Stimulated activated CD4-positive, alpha-beta T cell treated with anti-CD3 and anti-CD28 coated beads, Interleukin-1b, Interleukin-23, amount 100 ng/mL, for 48 hours (primary cell): Measurements from ENCODE around the gene LEAP2.
"Not testable (repeated sequence)": the region's sequence is repeated elsewhere in the genome, so short reads cannot be mapped to it uniquely, and the experiment has no call there.

Source experiments
- DNase-seq: peaks from one replicate; pipeline ENCODE4 v3.0.0-alpha.2; 2020

The LEAP2 gene

GRCh38 chr5:132841305-132841704, 32.2 kb upstream of the LEAP2 start:
- no peak for DNase-seq

DNA sequence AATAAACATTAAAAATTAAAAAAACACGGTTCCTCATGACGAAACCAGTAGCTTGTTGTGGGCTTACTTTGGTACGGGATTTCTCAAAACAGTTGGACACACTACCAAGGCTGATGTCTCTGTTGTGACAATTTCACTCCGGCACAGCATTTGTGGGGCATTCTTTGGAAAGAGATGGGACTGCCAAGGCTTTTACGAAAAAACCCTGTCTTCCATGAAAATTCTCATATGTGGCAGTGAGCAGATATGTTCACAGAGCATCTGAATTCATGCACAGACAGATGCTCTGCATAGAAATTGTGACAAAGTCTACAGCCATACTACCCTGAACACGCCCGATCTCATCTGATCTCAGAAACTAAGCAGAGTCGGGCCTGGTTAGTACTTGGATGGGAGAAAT, 25.2 kb upstream of the LEAP2 start:
- DNase-seq = no peak

GRCh38 chr5:132849347-132849746, 24.1 kb upstream of the LEAP2 start:
- DNase-seq = no peak

DNA sequence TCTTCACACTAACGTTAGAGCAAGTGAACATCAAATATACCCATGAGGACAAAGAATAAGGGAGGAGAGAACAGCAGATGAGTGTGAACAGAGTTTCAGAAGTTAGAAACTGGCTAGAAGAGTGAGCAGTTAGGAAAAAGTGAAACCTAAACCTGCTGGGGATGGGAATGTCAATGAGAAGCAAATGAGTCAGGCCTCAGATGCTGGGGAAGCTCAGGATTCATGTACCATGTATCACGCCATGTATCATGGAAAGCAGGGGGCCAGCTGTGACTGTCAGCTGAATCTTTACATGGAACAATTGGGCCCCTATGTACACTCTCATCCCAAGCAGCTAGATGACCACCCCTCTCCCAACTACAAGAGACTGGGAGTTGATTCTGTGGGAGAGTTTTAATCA, 23.4 kb upstream of the LEAP2 start:
- no peak for DNase-seq

DNA sequence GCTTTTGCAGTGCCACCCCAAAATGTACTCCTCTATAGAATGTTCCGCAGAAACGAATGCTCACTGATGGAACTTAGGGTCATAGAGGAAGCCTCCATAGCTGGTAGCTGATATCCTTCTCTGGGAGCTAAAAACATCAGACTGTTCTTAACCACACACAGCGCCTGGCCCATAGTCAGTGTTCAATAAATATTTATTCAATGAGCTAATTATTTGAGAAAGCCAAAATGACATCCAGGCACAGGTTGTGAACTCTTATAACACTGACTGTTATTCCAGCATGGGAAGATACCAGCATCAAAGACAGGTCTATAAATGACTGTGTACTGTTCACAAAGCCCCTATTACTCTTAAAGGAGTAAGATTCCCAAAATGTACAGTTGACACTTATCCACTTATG, 20.1 kb upstream of the LEAP2 start:
- no peak for DNase-seq

GRCh38 chr5:132853790-132854189, 19.7 kb upstream of the LEAP2 start:
- DNase-seq = no peak

- no peak for DNase-seq
Observed at GRCh38 chr5:132854301-132854700, 19.2 kb upstream of the LEAP2 start.

DNA sequence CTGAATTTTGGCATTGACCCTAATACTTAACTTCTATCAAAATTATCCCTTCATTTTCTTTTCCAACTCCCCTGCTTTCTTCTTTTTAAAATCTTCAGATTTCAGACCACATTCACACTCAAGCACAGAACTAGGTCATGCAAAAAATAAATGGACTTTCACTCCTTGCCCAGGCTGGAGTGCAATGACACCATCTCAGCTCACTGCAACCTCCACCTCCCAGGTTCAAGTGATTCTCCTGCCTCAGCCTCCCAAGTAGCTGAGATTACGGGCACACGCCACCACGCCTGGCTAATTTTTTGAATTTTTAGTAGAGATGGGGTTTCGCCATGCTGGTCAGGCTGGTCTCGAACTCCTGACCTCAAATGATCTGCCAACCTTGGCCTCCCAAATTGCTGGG, 18.5 kb upstream of the LEAP2 start:
- DNase-seq = not testable (repeated sequence)

DNA sequence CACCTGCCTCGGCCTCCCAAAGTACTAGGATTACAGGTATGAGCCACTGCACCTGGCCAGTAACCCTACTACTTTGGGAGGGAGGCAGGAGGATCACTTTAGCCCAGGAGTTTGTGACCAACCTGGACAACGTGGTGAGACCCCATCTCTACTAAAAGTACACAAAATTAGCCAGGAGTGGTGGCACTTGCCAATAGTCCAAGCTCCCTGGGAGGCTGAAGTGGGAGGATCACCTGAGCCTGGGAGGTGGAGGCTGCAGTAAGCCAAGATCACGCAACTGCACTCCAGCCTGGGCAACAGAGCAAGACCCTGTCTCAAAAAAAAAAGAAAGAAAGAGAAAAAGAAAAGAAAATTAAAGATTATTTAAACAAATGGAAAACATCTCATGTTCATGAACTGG, 17.5 kb upstream of the LEAP2 start:
- no peak for DNase-seq

DNA sequence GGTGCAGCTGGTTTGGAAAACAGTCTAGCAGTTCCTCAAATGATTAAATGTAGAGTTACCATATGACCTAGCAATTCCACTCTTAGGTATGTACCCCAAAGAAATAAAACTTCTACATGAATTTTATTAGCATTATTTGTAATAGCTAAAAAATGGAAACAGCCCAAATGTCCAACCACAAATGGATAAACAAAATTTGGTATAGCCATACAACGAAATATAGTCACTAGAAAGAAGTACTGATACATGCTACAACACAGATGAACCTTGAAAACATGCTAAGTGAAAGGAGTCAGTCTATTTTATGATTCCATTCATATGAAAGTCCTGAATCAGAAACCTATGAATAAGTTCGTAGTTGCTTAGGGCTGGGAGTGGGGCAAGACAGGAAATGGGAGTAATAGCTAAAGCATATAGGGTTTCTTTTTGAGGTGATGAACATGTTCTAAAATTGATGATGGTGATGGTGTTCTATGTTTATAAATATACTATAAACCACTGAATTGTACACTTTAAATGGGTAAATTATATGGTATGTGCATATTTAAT, 13.5 kb upstream of the LEAP2 start:
- DNase-seq = no peak

GRCh38 chr5:132860742-132861141, 12.7 kb upstream of the LEAP2 start:
- no peak for DNase-seq

DNA sequence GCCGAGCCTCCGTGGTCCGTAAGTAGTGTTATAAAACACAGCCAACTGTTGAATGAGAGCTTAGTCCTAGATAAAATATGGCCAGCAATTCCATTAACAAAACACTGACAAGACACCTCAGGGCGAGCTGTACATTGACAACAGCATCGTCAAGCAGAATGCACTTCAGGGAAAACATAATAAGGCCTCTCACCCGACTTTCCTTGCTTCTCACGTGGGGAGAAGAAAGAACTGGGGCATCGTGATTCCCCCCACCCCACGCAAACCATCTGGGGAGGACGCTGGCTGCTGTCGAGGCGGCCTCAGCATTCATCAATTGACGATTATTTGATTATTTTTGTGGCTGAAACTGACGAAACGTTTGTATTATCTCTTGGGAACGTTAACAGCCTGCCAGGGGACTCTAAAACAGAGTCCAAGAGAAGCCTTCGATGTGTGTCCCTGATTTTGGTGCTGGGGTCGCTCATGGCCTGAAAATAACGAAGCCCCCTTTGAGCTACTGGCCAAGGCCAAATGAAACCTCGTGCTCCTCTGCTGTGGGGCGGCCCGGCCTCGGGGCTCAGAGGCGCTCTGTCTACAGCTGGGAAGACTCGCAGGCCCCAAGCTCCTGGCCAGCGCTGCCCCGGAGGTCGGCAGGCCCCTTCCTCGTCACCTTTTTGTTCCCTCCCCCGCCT, 7.7 kb upstream of the LEAP2 start:
- no peak for DNase-seq

GRCh38 chr5:132866342-132867045, 7.0 kb upstream of the LEAP2 start, which contains the start of the genes GDF9 and UQCRQ:
GDF9 (minus strand) TSS chr5:132866469; CDS start chr5:132864533, 1,936 bp downstream.
UQCRQ (plus strand) TSS chr5:132866642; CDS start chr5:132866882, 240 bp downstream.
- DNase-seq = peak; percentile 93

GRCh38 chr5:132867046-132867451, 6.4 kb upstream of the LEAP2 start:
- no peak for DNase-seq

GRCh38 chr5:132868754-132869153, 4.7 kb upstream of the LEAP2 start:
- DNase-seq = no peak

DNA sequence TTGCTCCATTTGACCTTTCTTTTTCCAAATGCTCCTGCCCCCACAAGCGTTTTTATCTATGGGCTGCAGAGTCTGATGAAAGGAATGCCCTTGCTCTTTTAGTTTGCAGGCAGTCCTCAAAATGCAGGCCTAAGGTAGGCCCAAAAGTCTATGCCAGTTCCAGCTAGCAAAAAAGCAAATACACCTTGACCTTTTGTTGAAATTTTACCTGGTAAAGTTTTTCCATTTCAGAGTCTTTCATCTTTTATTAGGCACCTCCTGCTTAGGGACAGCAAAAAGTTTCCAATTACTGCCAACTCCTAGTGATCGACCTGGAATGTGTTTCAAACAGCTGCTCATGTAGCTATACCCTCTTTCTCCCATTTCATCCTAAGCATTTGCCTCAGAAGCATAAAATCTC, 2.7 kb upstream of the LEAP2 start:
- DNase-seq = no peak

DNA sequence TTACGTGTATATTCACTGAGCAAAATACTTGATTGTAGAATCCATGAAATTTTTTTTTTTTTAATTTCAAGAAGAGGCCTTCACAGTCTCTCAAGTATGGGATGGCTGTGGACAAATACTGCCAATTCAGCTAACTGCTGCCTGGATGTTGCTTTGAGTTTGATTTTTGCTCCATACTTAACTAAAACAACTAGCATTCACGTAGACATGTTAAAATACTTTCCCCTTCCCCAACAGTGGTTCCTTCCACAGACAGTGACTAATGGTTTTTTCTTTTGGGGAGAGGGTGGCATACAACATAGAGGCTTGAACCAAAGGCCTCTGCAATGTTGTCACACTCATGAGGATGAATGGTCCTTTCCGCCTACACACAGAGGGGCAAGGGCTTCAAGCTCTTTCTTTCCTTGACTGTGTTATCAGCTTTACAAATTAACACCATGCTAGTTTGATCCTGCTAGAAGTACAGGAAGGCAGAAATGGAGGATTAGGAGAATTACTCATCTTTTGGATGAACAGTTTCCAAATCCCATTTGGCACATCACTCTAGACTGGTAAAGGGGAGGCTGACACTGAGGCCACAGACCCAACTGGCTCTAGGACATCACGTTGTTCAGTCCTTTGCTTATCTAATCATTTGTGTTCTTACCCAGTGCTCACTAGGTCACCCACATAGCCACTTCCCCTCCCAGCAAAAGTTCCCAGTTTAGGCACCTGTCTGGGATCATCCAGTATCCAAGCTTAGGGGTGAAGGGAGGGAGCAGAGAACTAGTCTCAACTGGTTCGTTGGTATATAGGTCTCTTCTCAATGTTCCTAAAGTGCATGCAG, 1.8 kb upstream of the LEAP2 start:
- DNase-seq = no peak

GRCh38 chr5:132872788-132873118, 715 bp upstream of the LEAP2 start:
- no peak for DNase-seq

DNA sequence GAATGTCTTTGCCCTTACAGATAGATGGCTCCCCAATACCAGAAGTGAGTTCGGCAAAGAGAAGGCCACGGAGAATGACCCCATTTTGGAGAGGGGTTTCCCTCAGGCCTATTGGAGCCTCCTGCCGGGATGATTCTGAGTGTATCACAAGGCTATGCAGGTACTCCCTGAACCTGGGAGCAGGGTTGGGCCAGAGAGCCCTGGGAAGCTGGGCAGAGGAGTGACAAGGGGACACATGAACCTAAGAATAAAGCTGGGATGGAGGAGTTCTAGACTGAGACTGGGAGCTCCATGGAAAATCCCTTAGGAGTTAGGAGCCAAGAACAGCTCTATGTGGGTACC, 433 bp downstream of the LEAP2 start:
- no peak for DNase-seq

GRCh38 chr5:132876020-132876759, 2.7 kb downstream of the LEAP2 start:
- DNase-seq = no peak

- no peak for DNase-seq
Observed at GRCh38 chr5:132877466-132877865, 4.0 kb downstream of the LEAP2 start.

GRCh38 chr5:132877938-132878337, 4.5 kb downstream of the LEAP2 start:
- no peak for DNase-seq

DNA sequence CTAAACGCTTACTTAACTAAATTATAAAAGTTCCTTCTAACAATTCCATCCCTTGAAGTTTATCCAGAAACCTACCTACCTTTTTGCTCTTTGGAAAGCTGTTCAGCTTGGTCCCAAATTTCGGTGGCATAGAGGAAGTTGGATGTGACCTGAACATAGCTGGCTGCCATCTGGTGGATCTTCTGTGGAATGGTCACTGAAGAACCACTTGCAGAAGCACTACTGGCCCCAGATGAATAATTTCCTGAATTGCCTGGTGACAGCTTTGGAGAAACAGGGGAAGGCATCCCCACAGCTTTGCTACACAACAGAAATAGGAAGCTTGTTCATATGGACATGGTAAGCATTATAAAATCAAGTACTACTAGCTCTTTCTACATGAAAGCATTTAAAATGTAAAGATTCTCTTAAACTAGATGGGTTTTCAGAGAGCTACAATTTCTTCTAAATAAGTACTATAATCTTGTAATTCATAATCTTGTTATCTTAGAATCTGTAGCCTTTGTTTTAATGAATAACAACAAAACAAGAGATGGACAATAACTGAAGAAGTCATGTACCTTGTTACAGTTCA, 9.9 kb downstream of the LEAP2 start:
- no peak for DNase-seq
